Neural progenitor cell (in vitro differentiated cells): ENCODE data around the gene AFG1L. TPM values are rescaled to one million over a fixed set of nuclear protein-coding genes. Genes with fewer than 3 reads are reported as not detected.

Source experiments
- DNase-seq: peaks from one replicate; pipeline ENCODE4 v3.0.0-alpha.2; 2016; ENCODE audit warnings: low spot score
- H2AFZ ChIP-seq: fragments of 200-600 bp; sonication (generic); replicated peaks from 2 replicates; pipeline ENCODE4 v1.6.1; 2016; ENCODE audit warnings: antibody characterized with exemption
- H3F3A ChIP-seq: fragments of 200-600 bp; sonication (generic); 2 replicates; pipeline ENCODE4 v1.6.1; 2016; ENCODE audit warnings: antibody characterized with exemption, low read depth
- H3K27ac ChIP-seq: fragments of 200-600 bp; sonication (generic); 2 replicates; pipeline ENCODE4 v1.5.1; 2016; ENCODE audit warnings: mild to moderate bottlenecking
- H3K27me3 ChIP-seq: fragments of 200-600 bp; sonication (generic); 2 replicates; pipeline ENCODE4 v1.6.1; 2016; ENCODE audit warnings: mild to moderate bottlenecking, moderate library complexity
- H3K36me3 ChIP-seq: fragments of 200-600 bp; sonication (generic); 2 replicates; pipeline ENCODE4 v1.5.1; 2016
- H3K4me1 ChIP-seq: fragments of 200-600 bp; sonication (generic); 2 replicates; pipeline ENCODE4 v1.6.1; 2016; ENCODE audit warnings: mixed run types
- H3K4me2 ChIP-seq: fragments of 200-600 bp; sonication (generic); 2 replicates; pipeline ENCODE4 v1.6.1; 2016
- H3K4me3 ChIP-seq: fragments of 200-600 bp; sonication (generic); 2 replicates; pipeline ENCODE4 v1.5.1; 2016
- H3K79me2 ChIP-seq: fragments of 200-600 bp; sonication (generic); 2 replicates; pipeline ENCODE4 v1.6.1; 2016; ENCODE audit warnings: low read depth
- H3K9ac ChIP-seq: fragments of 200-600 bp; sonication (generic); 2 replicates; pipeline ENCODE4 v1.6.1; 2016
- H3K9me3 ChIP-seq: fragments of 200-600 bp; sonication (generic); 2 replicates; pipeline ENCODE4 v1.5.1; 2016; ENCODE audit warnings: low read depth
- H4K20me1 ChIP-seq: fragments of 200-600 bp; sonication (generic); 2 replicates; pipeline ENCODE4 v1.6.1; 2016; ENCODE audit warnings: low read depth
- H3K27ac Mint-ChIP-seq: 3 replicates; pipeline ENCODE4 v1.8.0; 2021; ENCODE audit warnings: mixed read lengths
- H3K27me3 Mint-ChIP-seq: 2 replicates; pipeline ENCODE4 v1.8.0; 2022; ENCODE audit warnings: low read depth, mild to moderate bottlenecking, inconsistent platforms, moderate library complexity, mixed read lengths; ENCODE audit not compliant: insufficient read depth
- H3K36me3 Mint-ChIP-seq: 3 replicates; pipeline ENCODE4 v1.8.0; 2021; ENCODE audit warnings: mixed read lengths
- H3K4me1 Mint-ChIP-seq: 3 replicates; pipeline ENCODE4 v1.8.0; 2021; ENCODE audit warnings: mixed read lengths
- H3K4me3 Mint-ChIP-seq: 3 replicates; pipeline ENCODE4 v1.8.0; 2021; ENCODE audit warnings: mild to moderate bottlenecking, moderate library complexity, mixed read lengths
- H3K9me3 Mint-ChIP-seq: 3 replicates; pipeline ENCODE4 v1.8.0; 2020; ENCODE audit warnings: mixed read lengths
- EZH2 ChIP-seq: fragments of 200-600 bp; sonication (generic); IDR thresholded peaks from 2 replicates; pipeline ENCODE4 v1.6.1; 2017; ENCODE audit warnings: antibody characterized with exemption, mild to moderate bottlenecking, moderate library complexity
- EZH2phosphoT487 ChIP-seq: fragments of 200-600 bp; sonication (generic); IDR thresholded peaks from 2 replicates; pipeline ENCODE4 v1.6.1; 2017; ENCODE audit warnings: antibody characterized with exemption
- total RNA-seq: library from RNA; depleted of rRNA; stranded (reverse); fragments of >200 nt; gene quantifications from 2 replicates; pipeline ENCODE4 v1.2.3, GENCODE V29; 2015; ENCODE audit warnings: low replicate concordance
- TF ChIP-seq, protein P1 (sequence below): fragments of 200-600 bp; sonication (generic); IDR thresholded peaks from 2 replicates; pipeline ENCODE4 v1.5.1; 2017; ENCODE audit warnings: antibody characterized with exemption, mild to moderate bottlenecking

AFG1L gene
- total RNA-seq, 1 donor from 2014 or later: 8.3 TPM

DNA sequence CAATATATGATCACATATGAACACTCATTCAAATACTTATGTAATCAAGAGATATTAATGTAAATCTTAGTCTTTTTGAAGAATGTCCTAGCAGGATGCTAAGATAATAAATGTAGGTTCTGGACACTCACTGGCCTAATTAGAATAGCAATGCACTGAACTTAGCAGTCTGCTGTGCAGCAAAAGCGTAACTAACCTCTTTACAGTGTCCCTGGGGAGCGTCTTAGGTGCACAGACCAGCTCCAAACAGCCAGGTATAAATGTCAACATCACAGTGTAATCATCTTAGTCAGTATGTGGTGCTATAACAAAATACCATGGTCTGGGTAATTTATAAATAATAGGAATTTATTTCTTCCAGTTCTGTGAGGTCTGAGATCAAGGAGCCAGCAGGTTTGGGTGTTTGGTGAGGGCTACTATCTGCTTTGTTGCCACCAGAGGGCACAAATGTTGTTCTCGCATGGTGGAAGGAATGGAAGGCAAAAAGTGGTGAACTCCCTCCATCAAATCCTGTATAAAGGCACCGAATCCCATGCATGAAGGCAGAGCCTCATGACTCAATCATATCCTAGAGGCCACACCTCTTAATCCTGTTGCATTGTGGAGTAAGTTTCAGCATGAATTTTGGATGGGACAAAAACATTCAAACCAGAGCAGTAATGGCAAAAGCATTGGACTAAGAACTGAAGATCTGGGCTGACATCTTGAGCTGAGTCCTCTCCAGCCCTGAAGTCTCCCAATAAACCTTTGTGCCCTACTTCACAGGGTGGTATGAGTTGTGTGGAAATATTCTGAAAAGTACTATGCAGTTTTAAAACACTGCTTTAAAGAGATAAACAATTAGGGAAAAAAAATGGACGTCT lies 224.1 kb downstream of the AFG1L start:
- Histone ChIP-seq H3K9ac (no peak overlapping the region), H3K4me3 (no peak overlapping the region), H2AFZ (no peak overlapping the region), H3K79me2 (no peaks in the 10 kb centered on the region), H3K27me3 (no peaks in the 10 kb centered on the region), H3K4me2 (no peak overlapping the region), H3K36me3 (no peaks in the 10 kb centered on the region), H3F3A (no peaks in the 10 kb centered on the region), H3K4me1 (no peaks in the 10 kb centered on the region), H3K27ac (no peak overlapping the region), H4K20me1 (no peaks in the 10 kb centered on the region), H3K9me3 (no peaks in the 10 kb centered on the region)
- Mint-ChIP-seq H3K9me3 (peaks cover 4% of the 10 kb centered on the region), H3K4me1 (peaks cover 3% of the 10 kb centered on the region), H3K27me3 (peaks cover 2% of the 10 kb centered on the region), H3K27ac (no peak overlapping the region), H3K4me3 (no peak overlapping the region), H3K36me3 (peaks cover 2% of the 10 kb centered on the region)
- DNase-seq: peak; percentile 52
- TF ChIP-seq EZH2: no peak
- TF ChIP-seq, protein P1, sequence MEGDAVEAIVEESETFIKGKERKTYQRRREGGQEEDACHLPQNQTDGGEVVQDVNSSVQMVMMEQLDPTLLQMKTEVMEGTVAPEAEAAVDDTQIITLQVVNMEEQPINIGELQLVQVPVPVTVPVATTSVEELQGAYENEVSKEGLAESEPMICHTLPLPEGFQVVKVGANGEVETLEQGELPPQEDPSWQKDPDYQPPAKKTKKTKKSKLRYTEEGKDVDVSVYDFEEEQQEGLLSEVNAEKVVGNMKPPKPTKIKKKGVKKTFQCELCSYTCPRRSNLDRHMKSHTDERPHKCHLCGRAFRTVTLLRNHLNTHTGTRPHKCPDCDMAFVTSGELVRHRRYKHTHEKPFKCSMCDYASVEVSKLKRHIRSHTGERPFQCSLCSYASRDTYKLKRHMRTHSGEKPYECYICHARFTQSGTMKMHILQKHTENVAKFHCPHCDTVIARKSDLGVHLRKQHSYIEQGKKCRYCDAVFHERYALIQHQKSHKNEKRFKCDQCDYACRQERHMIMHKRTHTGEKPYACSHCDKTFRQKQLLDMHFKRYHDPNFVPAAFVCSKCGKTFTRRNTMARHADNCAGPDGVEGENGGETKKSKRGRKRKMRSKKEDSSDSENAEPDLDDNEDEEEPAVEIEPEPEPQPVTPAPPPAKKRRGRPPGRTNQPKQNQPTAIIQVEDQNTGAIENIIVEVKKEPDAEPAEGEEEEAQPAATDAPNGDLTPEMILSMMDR: peak; percentile 70
- no peak for TF ChIP-seq EZH2phosphoT487

DNA sequence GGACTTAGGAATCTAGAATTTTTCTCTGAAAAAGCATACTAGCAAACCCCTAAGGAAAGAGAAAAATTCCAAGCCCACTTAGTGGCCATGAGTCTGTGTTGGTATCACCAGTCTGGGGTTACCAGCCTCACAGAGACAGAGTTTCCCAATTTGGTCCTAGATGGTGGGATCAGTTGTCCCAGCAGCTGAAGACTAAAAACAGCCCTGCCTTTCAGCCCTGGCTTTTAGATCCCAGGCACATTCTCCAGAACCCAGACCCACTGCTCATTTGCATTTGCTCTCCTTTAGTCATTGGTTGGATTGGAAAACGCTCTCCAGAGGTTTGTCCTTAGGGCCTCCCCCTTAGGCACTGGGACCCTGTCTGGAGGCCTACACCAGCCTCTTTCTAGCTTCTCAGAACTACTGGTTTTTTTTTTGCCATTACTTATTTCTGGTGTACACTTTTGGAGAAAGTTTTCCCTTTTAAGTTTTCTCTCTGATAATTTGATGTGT lies 226.8 kb downstream of the AFG1L start:
- H3K36me3 Mint-ChIP-seq: peaks cover 2% of the 10 kb centered on the region
- no peak overlapping the region for H3K27ac Mint-ChIP-seq

DNA sequence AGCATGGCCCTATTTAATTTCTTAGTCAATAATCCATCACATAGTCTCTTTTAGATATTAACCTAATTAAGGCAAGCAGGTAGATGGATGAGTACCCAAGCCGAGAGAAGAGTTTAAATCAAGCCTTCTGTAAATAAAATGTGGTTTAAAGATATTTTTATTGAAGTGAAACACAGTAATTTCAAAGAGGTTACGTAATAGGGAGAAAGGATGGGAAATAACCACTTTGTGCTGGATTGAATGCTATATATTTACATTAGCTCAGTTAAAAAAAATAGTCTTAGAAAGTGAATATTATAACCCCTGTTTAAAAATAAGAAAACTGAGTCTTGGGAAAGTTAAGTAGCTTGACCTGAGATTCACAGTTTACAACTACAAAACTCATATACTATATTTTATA lies 228.8 kb downstream of the AFG1L start:
- Histone ChIP-seq H3K9ac (no peak overlapping the region), H3K36me3 (no peaks in the 10 kb centered on the region), H3K27ac (no peak overlapping the region), H4K20me1 (no peaks in the 10 kb centered on the region), H3K4me1 (peaks cover 12% of the 10 kb centered on the region), H3K27me3 (no peaks in the 10 kb centered on the region), H3K4me3 (no peak overlapping the region), H3K9me3 (no peaks in the 10 kb centered on the region), H3F3A (peaks cover 4% of the 10 kb centered on the region), H3K79me2 (no peaks in the 10 kb centered on the region), H2AFZ (no peak overlapping the region), H3K4me2 (no peak overlapping the region)
- no peak for DNase-seq
- Mint-ChIP-seq H3K4me3 (no peak overlapping the region), H3K27ac (no peak overlapping the region), H3K4me1 (peaks cover 14% of the 10 kb centered on the region), H3K27me3 (peaks cover 4% of the 10 kb centered on the region), H3K9me3 (no peaks in the 10 kb centered on the region), H3K36me3 (peaks cover 2% of the 10 kb centered on the region)
- no peak for TF ChIP-seq EZH2
- TF ChIP-seq, protein P1: no peak

More for the DNA sequence above, 226.8 kb downstream of the AFG1L start:
- Histone ChIP-seq H3K4me1 (peaks cover 12% of the 10 kb centered on the region), H3K4me2 (no peak overlapping the region), H3K27ac (no peak overlapping the region), H3K9ac (no peak overlapping the region), H3F3A (peaks cover 4% of the 10 kb centered on the region), H3K4me3 (no peak overlapping the region), H3K79me2 (no peaks in the 10 kb centered on the region), H3K27me3 (no peaks in the 10 kb centered on the region), H2AFZ (no peak overlapping the region), H4K20me1 (no peaks in the 10 kb centered on the region), H3K9me3 (no peaks in the 10 kb centered on the region), H3K36me3 (no peaks in the 10 kb centered on the region)
- TF ChIP-seq EZH2phosphoT487 (no peak), EZH2 (no peak)
- TF ChIP-seq, protein P1: no peak
- no peak for DNase-seq
- Mint-ChIP-seq H3K9me3 (no peaks in the 10 kb centered on the region), H3K4me3 (no peak overlapping the region), H3K27me3 (peaks cover 2% of the 10 kb centered on the region), H3K4me1 (peaks cover 14% of the 10 kb centered on the region)
